ENCODE data around the gene PPP1R26. TPM values are rescaled to one million over a fixed set of nuclear protein-coding genes. Genes with fewer than 3 reads are reported as not detected.

The PPP1R26 gene
- total and polyA plus RNA-seq, 9 of the 15 experiments (the other 6 are each of a cell fraction or from before 2014, with no cell fraction given), result 0.77 to 26.8 (median 9.3) TPM

DNA sequence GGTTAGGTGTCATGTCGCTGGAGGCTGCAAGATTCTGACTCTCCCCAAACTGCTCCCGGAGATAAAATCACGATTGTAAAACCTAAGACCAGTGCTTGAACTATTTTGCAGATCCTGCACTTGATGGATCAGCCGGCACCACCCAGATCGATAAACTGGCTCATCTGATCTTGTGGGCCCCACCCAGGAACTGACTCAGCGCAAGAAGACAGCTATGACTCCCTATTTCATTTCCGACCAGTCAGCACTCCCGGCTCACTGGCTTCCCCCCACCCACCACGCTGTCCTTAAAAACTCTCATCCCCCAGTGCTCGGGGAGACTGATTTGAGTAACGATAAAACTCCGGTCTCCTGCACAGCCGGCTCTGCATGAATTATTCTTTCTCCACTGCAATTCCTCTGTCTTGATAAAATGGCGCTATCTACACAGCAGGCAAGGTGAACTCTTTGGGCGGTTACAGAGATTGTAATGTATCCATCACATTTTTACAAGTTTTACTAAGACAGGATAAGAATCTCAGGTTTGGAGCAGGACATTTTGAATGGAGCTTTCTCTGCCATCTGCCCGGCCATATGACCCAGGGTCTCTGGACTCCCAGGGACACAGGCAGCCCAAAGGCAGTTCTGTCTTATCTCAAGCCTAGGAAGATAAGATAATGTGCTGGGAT lies 10.6 kb upstream of the PPP1R26 start (continued):
- TF ChIP-seq, protein P1, sequence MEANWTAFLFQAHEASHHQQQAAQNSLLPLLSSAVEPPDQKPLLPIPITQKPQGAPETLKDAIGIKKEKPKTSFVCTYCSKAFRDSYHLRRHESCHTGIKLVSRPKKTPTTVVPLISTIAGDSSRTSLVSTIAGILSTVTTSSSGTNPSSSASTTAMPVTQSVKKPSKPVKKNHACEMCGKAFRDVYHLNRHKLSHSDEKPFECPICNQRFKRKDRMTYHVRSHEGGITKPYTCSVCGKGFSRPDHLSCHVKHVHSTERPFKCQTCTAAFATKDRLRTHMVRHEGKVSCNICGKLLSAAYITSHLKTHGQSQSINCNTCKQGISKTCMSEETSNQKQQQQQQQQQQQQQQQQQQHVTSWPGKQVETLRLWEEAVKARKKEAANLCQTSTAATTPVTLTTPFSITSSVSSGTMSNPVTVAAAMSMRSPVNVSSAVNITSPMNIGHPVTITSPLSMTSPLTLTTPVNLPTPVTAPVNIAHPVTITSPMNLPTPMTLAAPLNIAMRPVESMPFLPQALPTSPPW (CRISPR knock-in tag; IDR thresholded peaks at IDR 0.05), result peak; percentile 60; the same call in 1 of the 2 replicates
- TF ChIP-seq ASH1L (IDR thresholded peaks at IDR 0.05; ENCODE audit: borderline replicate concordance, low read depth, partially characterized antibody) (no peak), ZNF778 (CRISPR knock-in tag; IDR thresholded peaks at IDR 0.05) (no peak), ETV5 (CRISPR knock-in tag; IDR thresholded peaks at IDR 0.05; ENCODE audit: low read depth) (peak; percentile 92), MAFG (tag; conservative IDR thresholded peaks at IDR 0.05) (peak; percentile 96), EGR1 (conservative IDR thresholded peaks at IDR 0.05) (peak; percentile 52; the same call in 1 of the 2 replicates), CHD1 (IDR thresholded peaks at IDR 0.05; ENCODE audit: low read length) (no peak), KLF1 (tag; IDR thresholded peaks at IDR 0.05) (peak; percentile 85; the same call in 1 of the 2 replicates), ETS2 (tag; IDR thresholded peaks at IDR 0.05; ENCODE audit: borderline replicate concordance, poor library complexity, severe bottlenecking) (no peak), MAFK (IDR thresholded peaks at IDR 0.05; ENCODE audit: low read length) (peak; percentile 86), MYNN (IDR thresholded peaks at IDR 0.05) (no peak), MYNN (CRISPR knock-in tag; IDR thresholded peaks at IDR 0.05) (no peak), BACH1 (tag; IDR thresholded peaks at IDR 0.05) (peak; percentile 17; the same call in 1 of the 2 replicates)
- TF ChIP-seq, protein P2, sequence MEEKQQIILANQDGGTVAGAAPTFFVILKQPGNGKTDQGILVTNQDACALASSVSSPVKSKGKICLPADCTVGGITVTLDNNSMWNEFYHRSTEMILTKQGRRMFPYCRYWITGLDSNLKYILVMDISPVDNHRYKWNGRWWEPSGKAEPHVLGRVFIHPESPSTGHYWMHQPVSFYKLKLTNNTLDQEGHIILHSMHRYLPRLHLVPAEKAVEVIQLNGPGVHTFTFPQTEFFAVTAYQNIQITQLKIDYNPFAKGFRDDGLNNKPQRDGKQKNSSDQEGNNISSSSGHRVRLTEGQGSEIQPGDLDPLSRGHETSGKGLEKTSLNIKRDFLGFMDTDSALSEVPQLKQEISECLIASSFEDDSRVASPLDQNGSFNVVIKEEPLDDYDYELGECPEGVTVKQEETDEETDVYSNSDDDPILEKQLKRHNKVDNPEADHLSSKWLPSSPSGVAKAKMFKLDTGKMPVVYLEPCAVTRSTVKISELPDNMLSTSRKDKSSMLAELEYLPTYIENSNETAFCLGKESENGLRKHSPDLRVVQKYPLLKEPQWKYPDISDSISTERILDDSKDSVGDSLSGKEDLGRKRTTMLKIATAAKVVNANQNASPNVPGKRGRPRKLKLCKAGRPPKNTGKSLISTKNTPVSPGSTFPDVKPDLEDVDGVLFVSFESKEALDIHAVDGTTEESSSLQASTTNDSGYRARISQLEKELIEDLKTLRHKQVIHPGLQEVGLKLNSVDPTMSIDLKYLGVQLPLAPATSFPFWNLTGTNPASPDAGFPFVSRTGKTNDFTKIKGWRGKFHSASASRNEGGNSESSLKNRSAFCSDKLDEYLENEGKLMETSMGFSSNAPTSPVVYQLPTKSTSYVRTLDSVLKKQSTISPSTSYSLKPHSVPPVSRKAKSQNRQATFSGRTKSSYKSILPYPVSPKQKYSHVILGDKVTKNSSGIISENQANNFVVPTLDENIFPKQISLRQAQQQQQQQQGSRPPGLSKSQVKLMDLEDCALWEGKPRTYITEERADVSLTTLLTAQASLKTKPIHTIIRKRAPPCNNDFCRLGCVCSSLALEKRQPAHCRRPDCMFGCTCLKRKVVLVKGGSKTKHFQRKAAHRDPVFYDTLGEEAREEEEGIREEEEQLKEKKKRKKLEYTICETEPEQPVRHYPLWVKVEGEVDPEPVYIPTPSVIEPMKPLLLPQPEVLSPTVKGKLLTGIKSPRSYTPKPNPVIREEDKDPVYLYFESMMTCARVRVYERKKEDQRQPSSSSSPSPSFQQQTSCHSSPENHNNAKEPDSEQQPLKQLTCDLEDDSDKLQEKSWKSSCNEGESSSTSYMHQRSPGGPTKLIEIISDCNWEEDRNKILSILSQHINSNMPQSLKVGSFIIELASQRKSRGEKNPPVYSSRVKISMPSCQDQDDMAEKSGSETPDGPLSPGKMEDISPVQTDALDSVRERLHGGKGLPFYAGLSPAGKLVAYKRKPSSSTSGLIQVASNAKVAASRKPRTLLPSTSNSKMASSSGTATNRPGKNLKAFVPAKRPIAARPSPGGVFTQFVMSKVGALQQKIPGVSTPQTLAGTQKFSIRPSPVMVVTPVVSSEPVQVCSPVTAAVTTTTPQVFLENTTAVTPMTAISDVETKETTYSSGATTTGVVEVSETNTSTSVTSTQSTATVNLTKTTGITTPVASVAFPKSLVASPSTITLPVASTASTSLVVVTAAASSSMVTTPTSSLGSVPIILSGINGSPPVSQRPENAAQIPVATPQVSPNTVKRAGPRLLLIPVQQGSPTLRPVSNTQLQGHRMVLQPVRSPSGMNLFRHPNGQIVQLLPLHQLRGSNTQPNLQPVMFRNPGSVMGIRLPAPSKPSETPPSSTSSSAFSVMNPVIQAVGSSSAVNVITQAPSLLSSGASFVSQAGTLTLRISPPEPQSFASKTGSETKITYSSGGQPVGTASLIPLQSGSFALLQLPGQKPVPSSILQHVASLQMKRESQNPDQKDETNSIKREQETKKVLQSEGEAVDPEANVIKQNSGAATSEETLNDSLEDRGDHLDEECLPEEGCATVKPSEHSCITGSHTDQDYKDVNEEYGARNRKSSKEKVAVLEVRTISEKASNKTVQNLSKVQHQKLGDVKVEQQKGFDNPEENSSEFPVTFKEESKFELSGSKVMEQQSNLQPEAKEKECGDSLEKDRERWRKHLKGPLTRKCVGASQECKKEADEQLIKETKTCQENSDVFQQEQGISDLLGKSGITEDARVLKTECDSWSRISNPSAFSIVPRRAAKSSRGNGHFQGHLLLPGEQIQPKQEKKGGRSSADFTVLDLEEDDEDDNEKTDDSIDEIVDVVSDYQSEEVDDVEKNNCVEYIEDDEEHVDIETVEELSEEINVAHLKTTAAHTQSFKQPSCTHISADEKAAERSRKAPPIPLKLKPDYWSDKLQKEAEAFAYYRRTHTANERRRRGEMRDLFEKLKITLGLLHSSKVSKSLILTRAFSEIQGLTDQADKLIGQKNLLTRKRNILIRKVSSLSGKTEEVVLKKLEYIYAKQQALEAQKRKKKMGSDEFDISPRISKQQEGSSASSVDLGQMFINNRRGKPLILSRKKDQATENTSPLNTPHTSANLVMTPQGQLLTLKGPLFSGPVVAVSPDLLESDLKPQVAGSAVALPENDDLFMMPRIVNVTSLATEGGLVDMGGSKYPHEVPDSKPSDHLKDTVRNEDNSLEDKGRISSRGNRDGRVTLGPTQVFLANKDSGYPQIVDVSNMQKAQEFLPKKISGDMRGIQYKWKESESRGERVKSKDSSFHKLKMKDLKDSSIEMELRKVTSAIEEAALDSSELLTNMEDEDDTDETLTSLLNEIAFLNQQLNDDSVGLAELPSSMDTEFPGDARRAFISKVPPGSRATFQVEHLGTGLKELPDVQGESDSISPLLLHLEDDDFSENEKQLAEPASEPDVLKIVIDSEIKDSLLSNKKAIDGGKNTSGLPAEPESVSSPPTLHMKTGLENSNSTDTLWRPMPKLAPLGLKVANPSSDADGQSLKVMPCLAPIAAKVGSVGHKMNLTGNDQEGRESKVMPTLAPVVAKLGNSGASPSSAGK (IDR thresholded peaks at IDR 0.05), result peak; percentile 32; the same call in 1 of the 2 replicates

Measured in K562 (cell line).